H1 (cell line): ENCODE results near the gene PPIL6.

ENCODE experiments used
- POLR2A ChIP-seq, 2 experiments: IDR thresholded peaks; 1 replicate in 1 of 2; 2 replicates in 1 of 2; pipeline ENCODE4 v1.6.1; 2011; ENCODE audit warnings: low read depth in 2 of 2, low read length in 2 of 2, mild to moderate bottlenecking in 2 of 2; ENCODE audit errors: control extremely low read depth in 1 of 2
- SIN3A ChIP-seq, 2 experiments: IDR thresholded peaks in 1 of 2; conservative IDR thresholded peaks in 1 of 2; 2 replicates each; pipeline ENCODE4 v1.6.1; 2011 to 2012; ENCODE audit warnings: low read length in 2 of 2, improper control_type of control experiment in 1 of 2, low read depth in 1 of 2, mild to moderate bottlenecking in 1 of 2
- TF ChIP-seq, protein P1 (sequence below), 3 experiments: IDR thresholded peaks; 1 replicate in 2 of 3; 2 replicates in 1 of 3; pipeline versions ENCODE4 v1.5.1 to v1.6.1; 2011; ENCODE audit warnings: low read length in 3 of 3, mild to moderate bottlenecking in 3 of 3, inconsistent platforms in 2 of 3, low read depth in 1 of 3, moderate library complexity in 1 of 3; ENCODE audit not compliant: insufficient read depth in 1 of 3; ENCODE audit errors: control extremely low read depth in 1 of 3

DNA sequence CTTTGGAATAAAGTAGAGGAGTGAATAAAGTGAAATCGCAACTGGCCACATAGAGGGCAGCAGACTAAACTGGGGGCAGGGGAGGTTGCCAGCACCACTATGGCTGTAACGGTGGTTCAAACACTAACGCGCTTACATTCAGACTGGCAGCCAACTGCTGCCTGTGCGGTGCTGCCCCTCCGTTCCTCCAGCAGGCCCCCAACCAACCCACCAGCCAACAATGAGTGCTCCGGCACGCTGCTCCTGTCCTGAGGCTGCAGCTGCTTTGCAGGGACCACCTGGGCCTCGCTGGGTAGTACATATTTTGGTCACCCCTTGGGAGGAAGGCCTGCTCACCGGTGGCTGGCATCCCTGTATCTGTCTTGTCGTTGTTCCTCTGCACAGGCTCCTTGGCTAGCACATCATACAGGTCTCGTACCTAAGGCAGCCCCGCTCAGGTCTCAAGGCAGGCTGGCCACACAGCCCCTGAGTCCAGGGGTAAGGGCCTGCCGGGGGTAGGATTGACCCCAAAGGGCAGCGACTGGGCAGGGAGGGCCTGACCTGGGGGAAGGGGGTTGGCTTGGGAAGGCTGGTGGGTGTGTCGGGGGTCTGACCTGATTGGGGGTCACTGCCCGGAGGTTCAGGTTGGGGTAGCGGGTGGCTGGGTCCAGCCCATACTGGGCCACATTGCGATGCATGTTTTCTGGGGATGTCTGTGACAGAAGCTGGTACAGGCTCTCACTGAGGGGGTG lies 8.8 kb upstream of the PPIL6 start:
- TF ChIP-seq SIN3A (conservative IDR thresholded peaks at IDR 0.05 in 1 of 2, IDR thresholded peaks at IDR 0.05 in 1 of 2; ENCODE audit: low read depth in 1 of 2, low read length in 2 of 2), result no peak
- TF ChIP-seq, protein P1, sequence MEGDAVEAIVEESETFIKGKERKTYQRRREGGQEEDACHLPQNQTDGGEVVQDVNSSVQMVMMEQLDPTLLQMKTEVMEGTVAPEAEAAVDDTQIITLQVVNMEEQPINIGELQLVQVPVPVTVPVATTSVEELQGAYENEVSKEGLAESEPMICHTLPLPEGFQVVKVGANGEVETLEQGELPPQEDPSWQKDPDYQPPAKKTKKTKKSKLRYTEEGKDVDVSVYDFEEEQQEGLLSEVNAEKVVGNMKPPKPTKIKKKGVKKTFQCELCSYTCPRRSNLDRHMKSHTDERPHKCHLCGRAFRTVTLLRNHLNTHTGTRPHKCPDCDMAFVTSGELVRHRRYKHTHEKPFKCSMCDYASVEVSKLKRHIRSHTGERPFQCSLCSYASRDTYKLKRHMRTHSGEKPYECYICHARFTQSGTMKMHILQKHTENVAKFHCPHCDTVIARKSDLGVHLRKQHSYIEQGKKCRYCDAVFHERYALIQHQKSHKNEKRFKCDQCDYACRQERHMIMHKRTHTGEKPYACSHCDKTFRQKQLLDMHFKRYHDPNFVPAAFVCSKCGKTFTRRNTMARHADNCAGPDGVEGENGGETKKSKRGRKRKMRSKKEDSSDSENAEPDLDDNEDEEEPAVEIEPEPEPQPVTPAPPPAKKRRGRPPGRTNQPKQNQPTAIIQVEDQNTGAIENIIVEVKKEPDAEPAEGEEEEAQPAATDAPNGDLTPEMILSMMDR (IDR thresholded peaks at IDR 0.05; ENCODE audit: control extremely low read depth in 1 of 3, insufficient read depth in 1 of 3, low read depth in 1 of 3, low read length in 3 of 3), result no peak
- TF ChIP-seq POLR2A (IDR thresholded peaks at IDR 0.05; ENCODE audit: control extremely low read depth in 1 of 2, low read depth in 2 of 2, low read length in 2 of 2), result no peak
